Sigmoid colon (tissue), 4 donors: ENCODE data around the gene DSCAM.

Experiments used
- CTCF ChIP-seq, 4 experiments: fragments of 450-650 bp in 3 of 4; fragments of 200-600 bp in 1 of 4; IDR thresholded peaks; one replicate each; pipeline ENCODE4 v1.5.1; 2016 to 2019; ENCODE audit warnings: antibody characterized with exemption in 4 of 4, mild to moderate bottlenecking in 3 of 4, moderate library complexity in 2 of 4
- EP300 ChIP-seq, 4 donors: sonication (generic); formaldehyde crosslinking; IDR thresholded peaks; one replicate each; pipeline ENCODE4 v1.6.1; 2017; ENCODE audit warnings: antibody characterized with exemption in 4 of 4
- POLR2A ChIP-seq, 2 donors: fragments of 450-650 bp; IDR thresholded peaks; one replicate each; pipeline ENCODE4 v1.6.1; 2016; ENCODE audit warnings: antibody characterized with exemption in 2 of 2, mild to moderate bottlenecking in 2 of 2, moderate library complexity in 2 of 2
- POLR2AphosphoS5 ChIP-seq, 4 donors: sonication (generic); formaldehyde crosslinking; IDR thresholded peaks; one replicate each; pipeline ENCODE4 v1.6.1; 2017; ENCODE audit warnings: antibody characterized with exemption in 4 of 4

- TF ChIP-seq POLR2A (IDR thresholded peaks at IDR 0.05) (no peak), CTCF (IDR thresholded peaks at IDR 0.05) (no peak), EP300 (IDR thresholded peaks at IDR 0.05) (no peak), POLR2AphosphoS5 (IDR thresholded peaks at IDR 0.05) (no peak)
Observed at GRCh38 chr21:40227096-40227495, 619.9 kb downstream of the DSCAM start.
